Measurements from ENCODE around the gene PLCH2.

The PLCH2 gene

GRCh38 chr1:2476061-2476999 is at the start of gene PLCH2:
Gene PLCH2 (plus strand): TSS chr1:2476289. CDS start chr1:2476589, 300 bp downstream.
- Histone ChIP-seq H3K27me3 (ENCODE audit: insufficient read depth, low read length) (no peaks in the 10 kb centered on the region), H3K9ac (ENCODE audit: low read length) (no peak within 1 kb of the TSS), H3K9me2 (ENCODE audit: low read depth, low read length) (no peaks in the 10 kb centered on the region), H2AFZ (ENCODE audit: low read length) (no peak within 1 kb of the TSS), H3K4me2 (ENCODE audit: low read length) (no peak within 1 kb of the TSS), H3K27ac (ENCODE audit: low read depth, low read length, poor library complexity, severe bottlenecking) (no peak within 1 kb of the TSS), H3K36me3 (ENCODE audit: insufficient read depth, low read length) (no peaks in the 10 kb centered on the region), H3K4me3 (ENCODE audit: low read depth, low read length, poor library complexity, severe bottlenecking) (no peak within 1 kb of the TSS), H3F3A (ENCODE audit: insufficient read depth, low read length) (no peaks in the 10 kb centered on the region), H3K4me1 (ENCODE audit: insufficient read depth, low read length, severe bottlenecking) (no peaks in the 10 kb centered on the region), H3K79me2 (ENCODE audit: insufficient read depth, low read length) (no peaks in the 10 kb centered on the region), H3K9me3 (ENCODE audit: low read length) (no peaks in the 10 kb centered on the region), H4K20me1 (ENCODE audit: insufficient read depth, low read length) (no peaks in the 10 kb centered on the region)
- TF ChIP-seq CTCF (IDR thresholded peaks at IDR 0.05; ENCODE audit: low read length) = no peak
- TF ChIP-seq EZH2 (IDR thresholded peaks at IDR 0.05; ENCODE audit: borderline replicate concordance, low read length) = no peak

DNA sequence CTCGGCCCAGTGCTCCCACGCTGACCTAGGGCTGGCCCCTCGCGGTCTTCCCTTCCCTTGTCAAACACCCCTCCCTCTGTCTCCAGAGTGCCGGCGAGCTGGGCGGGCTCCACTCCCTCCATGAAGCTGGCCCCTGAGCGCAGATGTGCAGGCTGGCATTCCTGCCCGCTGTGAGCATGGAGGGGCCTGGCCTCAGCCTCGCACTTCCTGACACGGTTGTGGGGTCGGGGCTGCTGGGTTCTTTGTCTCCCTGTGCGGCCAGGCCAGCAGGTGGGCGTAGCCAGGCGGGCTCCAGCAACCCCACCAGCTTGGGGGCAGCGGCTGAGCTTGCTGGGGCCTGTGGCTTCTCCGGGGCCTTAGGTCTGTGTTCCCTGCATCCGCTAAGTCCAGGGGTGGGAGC is 49.5 kb upstream of the PLCH2 start:
- Histone ChIP-seq H4K20me1 (ENCODE audit: insufficient read depth, low read length) (no peaks in the 10 kb centered on the region), H3K79me2 (ENCODE audit: insufficient read depth, low read length) (no peaks in the 10 kb centered on the region), H3K4me2 (ENCODE audit: low read length) (no peak overlapping the region), H2AFZ (ENCODE audit: low read length) (no peak overlapping the region), H3K4me1 (ENCODE audit: insufficient read depth, low read length, severe bottlenecking) (no peaks in the 10 kb centered on the region), H3K9ac (ENCODE audit: low read length) (no peak overlapping the region), H3K9me2 (ENCODE audit: low read depth, low read length) (no peaks in the 10 kb centered on the region), H3K9me3 (ENCODE audit: low read length) (peaks cover 5% of the 10 kb centered on the region; the same call in 1 of the 2 replicates), H3K36me3 (ENCODE audit: insufficient read depth, low read length) (no peaks in the 10 kb centered on the region; the same call in 1 of the 2 replicates), H3F3A (ENCODE audit: insufficient read depth, low read length) (no peaks in the 10 kb centered on the region), H3K27ac (ENCODE audit: low read depth, low read length, poor library complexity, severe bottlenecking) (no peak overlapping the region), H3K27me3 (ENCODE audit: insufficient read depth, low read length) (peaks cover 14% of the 10 kb centered on the region; the same call in 1 of the 2 replicates), H3K4me3 (ENCODE audit: low read depth, low read length, poor library complexity, severe bottlenecking) (no peak overlapping the region)
- TF ChIP-seq EZH2 (IDR thresholded peaks at IDR 0.05; ENCODE audit: borderline replicate concordance, low read length) (no peak), CTCF (IDR thresholded peaks at IDR 0.05; ENCODE audit: low read length) (no peak)

DNA sequence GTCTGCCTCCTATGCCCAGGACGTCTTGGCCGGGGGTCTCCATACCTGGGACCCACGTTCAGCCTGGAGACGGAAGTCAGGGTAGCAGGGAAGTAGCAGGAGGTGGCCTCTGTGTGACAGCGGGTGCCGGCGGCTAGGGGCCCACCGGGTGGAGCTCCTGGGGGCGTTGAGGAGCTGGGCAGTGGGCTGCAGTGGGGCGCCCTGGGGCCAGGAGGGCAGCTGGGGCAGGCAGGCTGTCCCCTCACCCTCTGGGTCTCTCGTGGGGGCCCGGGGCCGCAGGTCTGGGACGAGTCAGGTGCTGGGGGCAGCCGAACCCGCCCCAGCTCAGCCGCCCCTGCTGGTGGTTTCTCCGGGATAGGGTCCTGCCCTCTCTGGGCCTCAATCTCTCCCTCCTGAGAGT is 49.0 kb upstream of the PLCH2 start:
- Histone ChIP-seq H3K9me3 (ENCODE audit: low read length) (peaks cover 5% of the 10 kb centered on the region; the same call in 1 of the 2 replicates), H3K27me3 (ENCODE audit: insufficient read depth, low read length) (peaks cover 14% of the 10 kb centered on the region; the same call in 1 of the 2 replicates), H3K4me2 (ENCODE audit: low read length) (no peak overlapping the region), H2AFZ (ENCODE audit: low read length) (no peak overlapping the region), H3K79me2 (ENCODE audit: insufficient read depth, low read length) (no peaks in the 10 kb centered on the region), H3K27ac (ENCODE audit: low read depth, low read length, poor library complexity, severe bottlenecking) (no peak overlapping the region), H3K4me1 (ENCODE audit: insufficient read depth, low read length, severe bottlenecking) (no peaks in the 10 kb centered on the region), H3K9ac (ENCODE audit: low read length) (no peak overlapping the region), H3K9me2 (ENCODE audit: low read depth, low read length) (no peaks in the 10 kb centered on the region), H3K4me3 (ENCODE audit: low read depth, low read length, poor library complexity, severe bottlenecking) (no peak overlapping the region), H3F3A (ENCODE audit: insufficient read depth, low read length) (no peaks in the 10 kb centered on the region), H4K20me1 (ENCODE audit: insufficient read depth, low read length) (no peaks in the 10 kb centered on the region), H3K36me3 (ENCODE audit: insufficient read depth, low read length) (no peaks in the 10 kb centered on the region; the same call in 1 of the 2 replicates)
- TF ChIP-seq CTCF (IDR thresholded peaks at IDR 0.05; ENCODE audit: low read length) (no peak), EZH2 (IDR thresholded peaks at IDR 0.05; ENCODE audit: borderline replicate concordance, low read length) (no peak)
